ENCODE measurements around the gene PDGFRA. TPM values are rescaled to one million over a fixed set of nuclear protein-coding genes. Genes with fewer than 3 reads are reported as not detected.
A peak's percentile ranks its signal among the peaks of the same experiment; 100 is the strongest.
"Not testable (repeated sequence)": the region's sequence is repeated elsewhere in the genome, so short reads cannot be mapped to it uniquely, and the experiment has no call there.

Gene PDGFRA
- total and polyA plus RNA-seq, 2 donors (not counting 1 experiment from before 2014, with no cell fraction given): 284 to 363 TPM

DNA sequence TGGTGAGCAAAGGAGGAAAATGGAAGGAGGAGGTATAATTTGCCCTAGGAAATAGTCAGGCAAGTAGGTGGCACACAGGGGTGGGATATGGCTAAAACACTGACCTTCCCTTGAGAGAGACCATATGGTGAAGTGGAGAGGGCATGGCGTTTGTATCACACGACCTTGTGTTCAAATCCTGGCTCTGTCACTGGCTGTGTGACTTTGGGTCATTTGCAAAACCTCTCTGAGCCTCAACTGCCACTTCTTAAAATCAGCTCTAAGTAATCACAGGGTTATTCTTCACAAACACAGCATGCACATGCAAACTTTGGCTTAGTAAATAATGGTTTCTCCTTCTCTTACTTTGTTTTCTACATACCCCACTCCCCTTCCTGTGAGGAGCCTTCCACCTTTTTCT is 8.7 kb downstream of the PDGFRA start:
- H3K4me2 ChIP-seq (ENCODE audit: extremely low read depth, insufficient read depth, low read length): peak overlapping the region; percentile 23
- H3K27me3 ChIP-seq (ENCODE audit: control insufficient read depth, insufficient read depth, low read length): no peaks in the 10 kb centered on the region
- no peak overlapping the region for H2AFZ ChIP-seq (ENCODE audit: low read length)
- peak overlapping the region in 1 of 4 experiments; percentile 25 for H3K4me3 ChIP-seq (replicated peaks in 1 of 4; ENCODE audit: control extremely low read depth in 1 of 4, insufficient read depth in 1 of 4, low read depth in 3 of 4, low read length in 4 of 4)
- no peak overlapping the region for H3K27ac ChIP-seq (ENCODE audit: insufficient read depth, low read length)
- peaks cover 98% of the 10 kb centered on the region for H3K79me2 ChIP-seq (ENCODE audit: control insufficient read depth, insufficient read depth, low read length)
- H3K4me1 ChIP-seq (ENCODE audit: control insufficient read depth, extremely low read depth, insufficient read depth, low read length): peaks cover 4% of the 10 kb centered on the region
- DNase-seq (ENCODE audit: low read depth in 2 of 2): no peak
- peaks cover under 1% of the 10 kb centered on the region for H4K20me1 ChIP-seq (ENCODE audit: control insufficient read depth, extremely low read depth, insufficient read depth, low read length)
- H3K9me3 ChIP-seq (ENCODE audit: control insufficient read depth, insufficient read depth, low read depth, low read length): no peaks in the 10 kb centered on the region
- TF ChIP-seq, protein P1, sequence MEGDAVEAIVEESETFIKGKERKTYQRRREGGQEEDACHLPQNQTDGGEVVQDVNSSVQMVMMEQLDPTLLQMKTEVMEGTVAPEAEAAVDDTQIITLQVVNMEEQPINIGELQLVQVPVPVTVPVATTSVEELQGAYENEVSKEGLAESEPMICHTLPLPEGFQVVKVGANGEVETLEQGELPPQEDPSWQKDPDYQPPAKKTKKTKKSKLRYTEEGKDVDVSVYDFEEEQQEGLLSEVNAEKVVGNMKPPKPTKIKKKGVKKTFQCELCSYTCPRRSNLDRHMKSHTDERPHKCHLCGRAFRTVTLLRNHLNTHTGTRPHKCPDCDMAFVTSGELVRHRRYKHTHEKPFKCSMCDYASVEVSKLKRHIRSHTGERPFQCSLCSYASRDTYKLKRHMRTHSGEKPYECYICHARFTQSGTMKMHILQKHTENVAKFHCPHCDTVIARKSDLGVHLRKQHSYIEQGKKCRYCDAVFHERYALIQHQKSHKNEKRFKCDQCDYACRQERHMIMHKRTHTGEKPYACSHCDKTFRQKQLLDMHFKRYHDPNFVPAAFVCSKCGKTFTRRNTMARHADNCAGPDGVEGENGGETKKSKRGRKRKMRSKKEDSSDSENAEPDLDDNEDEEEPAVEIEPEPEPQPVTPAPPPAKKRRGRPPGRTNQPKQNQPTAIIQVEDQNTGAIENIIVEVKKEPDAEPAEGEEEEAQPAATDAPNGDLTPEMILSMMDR (conservative IDR thresholded peaks at IDR 0.05 in 1 of 2, IDR thresholded peaks at IDR 0.05 in 1 of 2; ENCODE audit: low read depth in 1 of 2, low read length in 2 of 2): no peak
- no peak for TF ChIP-seq EZH2 (IDR thresholded peaks at IDR 0.05; ENCODE audit: low read length, missing control alignments)
- peaks cover 2% of the 10 kb centered on the region for H3K36me3 ChIP-seq (ENCODE audit: control insufficient read depth, insufficient read depth, low read length)
- no peak overlapping the region for H3K9ac ChIP-seq (ENCODE audit: insufficient read depth, low read length)

GRCh38 chr4:54238389-54238788 is 9.3 kb downstream of the PDGFRA start:
- no peak overlapping the region for H2AFZ ChIP-seq (ENCODE audit: low read length)
- H3K4me2 ChIP-seq (ENCODE audit: extremely low read depth, insufficient read depth, low read length): no peak overlapping the region
- no peaks in the 10 kb centered on the region for H3K27me3 ChIP-seq (ENCODE audit: control insufficient read depth, insufficient read depth, low read length)
- H4K20me1 ChIP-seq (ENCODE audit: control insufficient read depth, extremely low read depth, insufficient read depth, low read length): peaks cover 4% of the 10 kb centered on the region
- no peaks in the 10 kb centered on the region for H3K9me3 ChIP-seq (ENCODE audit: control insufficient read depth, insufficient read depth, low read depth, low read length)
- H3K36me3 ChIP-seq (ENCODE audit: control insufficient read depth, insufficient read depth, low read length): peaks cover 5% of the 10 kb centered on the region
- peaks cover 98% of the 10 kb centered on the region for H3K79me2 ChIP-seq (ENCODE audit: control insufficient read depth, insufficient read depth, low read length)
- no peak for DNase-seq (ENCODE audit: low read depth in 2 of 2)
- no peak overlapping the region for H3K27ac ChIP-seq (ENCODE audit: insufficient read depth, low read length)
- no peak overlapping the region for H3K4me3 ChIP-seq (replicated peaks in 1 of 4; ENCODE audit: control extremely low read depth in 1 of 4, insufficient read depth in 1 of 4, low read depth in 3 of 4, low read length in 4 of 4)
- H3K4me1 ChIP-seq (ENCODE audit: control insufficient read depth, extremely low read depth, insufficient read depth, low read length): peaks cover 4% of the 10 kb centered on the region
- TF ChIP-seq, protein P1 (conservative IDR thresholded peaks at IDR 0.05 in 1 of 2, IDR thresholded peaks at IDR 0.05 in 1 of 2; ENCODE audit: low read depth in 1 of 2, low read length in 2 of 2): no peak
- no peak for TF ChIP-seq EZH2 (IDR thresholded peaks at IDR 0.05; ENCODE audit: low read length, missing control alignments)
- H3K9ac ChIP-seq (ENCODE audit: insufficient read depth, low read length): no peak overlapping the region

DNA sequence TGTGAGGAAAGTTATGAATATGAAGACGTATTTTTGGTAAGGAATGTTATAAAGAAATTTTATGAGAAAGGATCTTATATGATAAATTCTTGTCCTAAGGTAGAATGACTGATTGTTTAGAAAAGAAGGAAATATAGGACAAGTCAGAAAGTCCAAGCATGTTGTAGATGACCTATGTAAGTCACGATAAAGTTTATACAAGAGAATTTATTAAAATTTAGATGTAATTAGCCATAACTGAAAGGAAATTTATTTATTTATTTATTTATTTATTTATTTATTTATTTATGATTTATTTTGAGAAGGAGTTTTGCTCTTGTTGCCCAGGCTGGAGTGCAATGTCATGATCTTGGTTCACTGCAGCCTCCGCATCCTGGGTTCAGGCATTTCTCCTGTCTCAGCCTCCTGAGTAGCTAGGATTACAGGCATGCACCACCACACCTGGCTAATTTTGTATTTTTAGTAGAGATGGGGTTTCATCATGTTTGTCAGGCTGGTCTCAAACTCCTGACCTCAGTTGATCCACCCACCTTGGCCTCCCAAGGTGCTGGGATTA is 12.3 kb downstream of the PDGFRA start:
- peak in 1 of 2 donors; percentile 34 for DNase-seq (ENCODE audit: low read depth in 2 of 2)
- H3K27ac ChIP-seq (ENCODE audit: insufficient read depth, low read length); H3K9me3 ChIP-seq (ENCODE audit: control insufficient read depth, insufficient read depth, low read depth, low read length); H4K20me1 ChIP-seq (ENCODE audit: control insufficient read depth, extremely low read depth, insufficient read depth, low read length); H3K4me2 ChIP-seq (ENCODE audit: extremely low read depth, insufficient read depth, low read length); H3K27me3 ChIP-seq (ENCODE audit: control insufficient read depth, insufficient read depth, low read length); H3K4me3 ChIP-seq (replicated peaks in 1 of 4; ENCODE audit: control extremely low read depth in 1 of 4, insufficient read depth in 1 of 4, low read depth in 3 of 4, low read length in 4 of 4); H3K36me3 ChIP-seq (ENCODE audit: control insufficient read depth, insufficient read depth, low read length); H3K4me1 ChIP-seq (ENCODE audit: control insufficient read depth, extremely low read depth, insufficient read depth, low read length); H3K9ac ChIP-seq (ENCODE audit: insufficient read depth, low read length); H2AFZ ChIP-seq (ENCODE audit: low read length): not testable (repeated sequence)
- H3K79me2 ChIP-seq (ENCODE audit: control insufficient read depth, insufficient read depth, low read length): peaks cover 73% of the 10 kb centered on the region

- H4K20me1 ChIP-seq (ENCODE audit: control insufficient read depth, extremely low read depth, insufficient read depth, low read length); H3K27ac ChIP-seq (ENCODE audit: insufficient read depth, low read length); H3K4me2 ChIP-seq (ENCODE audit: extremely low read depth, insufficient read depth, low read length); H2AFZ ChIP-seq (ENCODE audit: low read length); H3K9me3 ChIP-seq (ENCODE audit: control insufficient read depth, insufficient read depth, low read depth, low read length); DNase-seq (ENCODE audit: low read depth in 2 of 2); H3K36me3 ChIP-seq (ENCODE audit: control insufficient read depth, insufficient read depth, low read length); H3K4me1 ChIP-seq (ENCODE audit: control insufficient read depth, extremely low read depth, insufficient read depth, low read length); H3K4me3 ChIP-seq (replicated peaks in 1 of 4; ENCODE audit: control extremely low read depth in 1 of 4, insufficient read depth in 1 of 4, low read depth in 3 of 4, low read length in 4 of 4); H3K9ac ChIP-seq (ENCODE audit: insufficient read depth, low read length); H3K27me3 ChIP-seq (ENCODE audit: control insufficient read depth, insufficient read depth, low read length): not testable (repeated sequence)
- peaks cover 51% of the 10 kb centered on the region for H3K79me2 ChIP-seq (ENCODE audit: control insufficient read depth, insufficient read depth, low read length)
These were observed 14.4 kb downstream of the PDGFRA start for GRCh38 chr4:54243541-54243940.

DNA sequence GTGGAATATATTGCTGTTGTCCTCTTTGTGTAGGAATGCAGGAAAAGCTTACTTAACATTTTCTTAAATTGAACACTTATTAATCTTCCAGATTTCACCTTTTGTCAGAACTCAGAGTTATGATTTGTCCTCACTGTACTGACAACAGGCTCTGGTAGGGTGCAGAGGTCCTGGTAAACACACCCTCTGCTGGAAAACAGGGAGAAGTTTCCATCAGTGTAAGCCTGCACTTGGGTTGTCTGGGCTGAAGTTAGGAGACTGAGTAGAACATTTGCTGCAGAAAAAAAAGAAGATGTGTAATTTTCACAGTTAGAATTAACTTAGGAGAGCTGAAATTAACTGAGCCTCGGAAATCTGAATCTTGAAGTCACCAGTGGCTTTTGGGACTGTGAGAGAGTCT is 23.2 kb downstream of the PDGFRA start:
- not testable (repeated sequence) for H3K36me3 ChIP-seq (ENCODE audit: control insufficient read depth, insufficient read depth, low read length); H3K9ac ChIP-seq (ENCODE audit: insufficient read depth, low read length); H3K9me3 ChIP-seq (ENCODE audit: control insufficient read depth, insufficient read depth, low read depth, low read length); H2AFZ ChIP-seq (ENCODE audit: low read length); H3K27ac ChIP-seq (ENCODE audit: insufficient read depth, low read length); H3K4me3 ChIP-seq (replicated peaks in 1 of 4; ENCODE audit: control extremely low read depth in 1 of 4, insufficient read depth in 1 of 4, low read depth in 3 of 4, low read length in 4 of 4); H3K4me2 ChIP-seq (ENCODE audit: extremely low read depth, insufficient read depth, low read length); H4K20me1 ChIP-seq (ENCODE audit: control insufficient read depth, extremely low read depth, insufficient read depth, low read length); H3K27me3 ChIP-seq (ENCODE audit: control insufficient read depth, insufficient read depth, low read length); DNase-seq (ENCODE audit: low read depth in 2 of 2)
- H3K4me1 ChIP-seq (ENCODE audit: control insufficient read depth, extremely low read depth, insufficient read depth, low read length): peaks cover 20% of the 10 kb centered on the region
- H3K79me2 ChIP-seq (ENCODE audit: control insufficient read depth, insufficient read depth, low read length): peaks cover 73% of the 10 kb centered on the region
